Activated B cell treated with CpG ODN at 0.5 μM for 24 hours (primary cell): Measurements from ENCODE around the gene ABLIM2. TPM values are rescaled to one million over a fixed set of nuclear protein-coding genes. Genes with fewer than 3 reads are reported as not detected.

Experiments
- ATAC-seq: fragments of 200-7000 bp; cut with Tn5 transposase; one replicate; pipeline ENCODE4 v1.10.0; 2021; ENCODE audit warnings: low read depth, mild to moderate bottlenecking, moderate library complexity
- CTCF ChIA-PET: fragments of 350-600 bp; sonication (Branson Sonifier 250); formaldehyde crosslinking; loops from one replicate; lab custom pipeline; 2021; ENCODE audit warnings: antibody characterized with exemption; lab: Charles Lee
- POLR2A ChIA-PET: fragments of 350-600 bp; sonication (Branson Sonifier 250); formaldehyde crosslinking; loops from one replicate; lab custom pipeline; 2021; ENCODE audit warnings: antibody characterized with exemption; lab: Charles Lee
- DNase-seq: peaks from one replicate; pipeline ENCODE4 v3.0.0; 2022
- H3K27ac Mint-ChIP-seq: one replicate; pipeline ENCODE4 v1.8.0; 2020; ENCODE audit warnings: mixed read lengths
- H3K27me3 Mint-ChIP-seq: one replicate; pipeline ENCODE4 v1.8.0; 2021; ENCODE audit warnings: mixed read lengths
- H3K36me3 Mint-ChIP-seq: one replicate; pipeline ENCODE4 v1.8.0; 2021; ENCODE audit warnings: low read depth, mixed read lengths
- H3K4me1 Mint-ChIP-seq: one replicate; pipeline ENCODE4 v1.8.0; 2021; ENCODE audit warnings: mixed read lengths
- H3K4me3 Mint-ChIP-seq: one replicate; pipeline ENCODE4 v1.8.0; 2020; ENCODE audit warnings: mild to moderate bottlenecking, mixed read lengths
- H3K9me3 Mint-ChIP-seq: one replicate; pipeline ENCODE4 v1.8.0; 2020; ENCODE audit warnings: mixed read lengths
- CTCF ChIP-seq: fragments of 200-600 bp; IDR thresholded peaks from one replicate; pipeline ENCODE4 v1.8.0; 2022; ENCODE audit warnings: antibody characterized with exemption, mild to moderate bottlenecking
- intact Hi-C: fragments of 100-400 bp; cut with micrococcal nuclease; formaldehyde crosslinking; loops from one replicate; pipeline ENCODE4 v1.15.1; 2024
- total RNA-seq: library from RNA; stranded (reverse); gene quantifications from 2 replicates; pipeline ENCODE4 v1.2.3, GENCODE V29; 2022

The ABLIM2 gene
- total RNA-seq, 1 donor from 2014 or later, result 5.2 TPM

GRCh38 chr4:8066336-8066931 is 92.2 kb downstream of the ABLIM2 start:
- peaks cover 12% of the 10 kb centered on the region for H3K9me3 Mint-ChIP-seq
- ATAC-seq, result no peak

GRCh38 chr4:8063974-8064563 is 94.5 kb downstream of the ABLIM2 start:
- CTCF ChIA-PET, result no interaction called here

More at GRCh38 chr4:8066336-8066931, 92.2 kb downstream of the ABLIM2 start:
- ChIA-PET CTCF (no interaction called here), POLR2A (no interaction called here)
- no peaks in the 10 kb centered on the region for H3K4me1 Mint-ChIP-seq
- no peak overlapping the region for H3K27ac Mint-ChIP-seq
- H3K36me3 Mint-ChIP-seq, result no peaks in the 10 kb centered on the region
- peaks cover 2% of the 10 kb centered on the region for H3K27me3 Mint-ChIP-seq
- H3K4me3 Mint-ChIP-seq, result no peak overlapping the region
- DNase-seq, result no peak
- intact Hi-C loops, result no loop called here
- no peak for TF ChIP-seq CTCF

GRCh38 chr4:8061573-8061972 is 97.0 kb downstream of the ABLIM2 start:
- H3K4me1 Mint-ChIP-seq, result no peaks in the 10 kb centered on the region
- intact Hi-C loops, result no loop called here
- peaks cover 2% of the 10 kb centered on the region for H3K27me3 Mint-ChIP-seq
- no peak for DNase-seq
- ATAC-seq, result no peak
- ChIA-PET POLR2A (no interaction called here), CTCF (no interaction called here)
- no peak for TF ChIP-seq CTCF
- H3K36me3 Mint-ChIP-seq, result no peaks in the 10 kb centered on the region
- peaks cover 12% of the 10 kb centered on the region for H3K9me3 Mint-ChIP-seq
- no peak overlapping the region for H3K27ac Mint-ChIP-seq
- H3K4me3 Mint-ChIP-seq, result no peak overlapping the region

More at GRCh38 chr4:8063974-8064563, 94.5 kb downstream of the ABLIM2 start:
- DNase-seq, result no peak
- no peak for ATAC-seq
- Mint-ChIP-seq H3K4me3 (no peak overlapping the region), H3K27me3 (peaks cover 2% of the 10 kb centered on the region), H3K27ac (no peak overlapping the region), H3K36me3 (no peaks in the 10 kb centered on the region), H3K9me3 (peaks cover 12% of the 10 kb centered on the region), H3K4me1 (no peaks in the 10 kb centered on the region)
- TF ChIP-seq CTCF, result no peak
- POLR2A ChIA-PET, result no interaction called here
- intact Hi-C loops, result no loop called here

GRCh38 chr4:8061145-8061544 is 97.5 kb downstream of the ABLIM2 start:
- ChIA-PET CTCF (no interaction called here), POLR2A (no interaction called here)
- no peak overlapping the region for H3K4me3 Mint-ChIP-seq
- no peaks in the 10 kb centered on the region for H3K36me3 Mint-ChIP-seq
- no peak for DNase-seq
- intact Hi-C loops, result no loop called here
- H3K27me3 Mint-ChIP-seq, result peaks cover 2% of the 10 kb centered on the region
- ATAC-seq, result no peak
- H3K4me1 Mint-ChIP-seq, result no peaks in the 10 kb centered on the region
- TF ChIP-seq CTCF, result no peak
- H3K9me3 Mint-ChIP-seq, result peaks cover 12% of the 10 kb centered on the region
- H3K27ac Mint-ChIP-seq, result no peak overlapping the region

- no peak for DNase-seq
- ChIA-PET CTCF (no interaction called here), POLR2A (no interaction called here)
- no peak overlapping the region for H3K27ac Mint-ChIP-seq
- TF ChIP-seq CTCF, result no peak
- H3K9me3 Mint-ChIP-seq, result peaks cover 12% of the 10 kb centered on the region
- no peaks in the 10 kb centered on the region for H3K4me1 Mint-ChIP-seq
- intact Hi-C loops, result no loop called here
- peaks cover 2% of the 10 kb centered on the region for H3K27me3 Mint-ChIP-seq
- ATAC-seq, result no peak
- no peaks in the 10 kb centered on the region for H3K36me3 Mint-ChIP-seq
- no peak overlapping the region for H3K4me3 Mint-ChIP-seq
These were observed 98.0 kb downstream of the ABLIM2 start for GRCh38 chr4:8060632-8061031.
